ENCODE results near the gene MLH1.

Gene MLH1

DNA sequence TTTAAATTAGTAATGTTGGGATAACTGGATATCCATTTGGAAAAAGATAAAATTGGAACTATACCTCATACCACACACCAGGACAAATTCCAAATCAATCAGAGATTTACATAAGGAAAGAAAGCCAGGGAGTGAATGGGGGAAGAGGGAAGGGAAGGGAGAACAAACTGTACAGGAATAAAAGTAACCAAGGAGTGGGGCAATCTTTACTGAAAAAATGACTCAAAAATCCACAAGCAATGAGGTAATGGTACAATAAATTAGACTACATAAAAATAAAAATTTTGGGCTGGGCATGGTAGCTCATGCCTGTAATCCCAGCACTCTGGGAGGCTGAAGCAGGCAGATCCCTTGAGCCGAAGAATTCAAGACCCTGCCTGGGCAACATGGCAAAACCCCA, 82.6 kb downstream of the MLH1 start:
- Mint-ChIP-seq H3K36me3 (peaks cover 27% of the 10 kb centered on the region), H3K4me3 (no peak overlapping the region), H3K27ac (no peak overlapping the region), H3K4me1 (ENCODE audit: low read depth) (peaks cover 17% of the 10 kb centered on the region), H3K27me3 (no peaks in the 10 kb centered on the region), H3K9me3 (ENCODE audit: low read depth) (no peaks in the 10 kb centered on the region)

DNA sequence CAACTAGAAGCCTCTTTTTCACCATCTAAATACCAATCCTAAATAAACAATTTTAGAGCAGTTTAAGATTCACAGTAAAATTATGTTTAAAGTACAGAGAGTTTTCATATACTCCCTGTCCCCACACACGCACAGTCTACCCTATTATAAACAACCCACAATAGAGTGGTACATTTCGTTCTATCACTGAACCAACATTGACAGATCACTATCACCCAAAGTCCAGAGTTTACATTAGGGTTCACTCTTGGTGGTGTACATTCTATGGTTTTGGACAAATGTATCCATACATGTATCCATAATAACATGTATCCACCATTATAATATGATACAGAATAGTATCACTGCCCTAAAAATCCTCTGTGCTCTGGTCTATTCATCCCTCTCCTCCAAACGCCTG, 89.0 kb downstream of the MLH1 start:
- Mint-ChIP-seq H3K4me1 (ENCODE audit: low read depth) (no peaks in the 10 kb centered on the region), H3K9me3 (ENCODE audit: low read depth) (no peaks in the 10 kb centered on the region), H3K36me3 (peaks cover 14% of the 10 kb centered on the region), H3K27me3 (no peaks in the 10 kb centered on the region), H3K4me3 (no peak overlapping the region), H3K27ac (no peak overlapping the region)

DNA sequence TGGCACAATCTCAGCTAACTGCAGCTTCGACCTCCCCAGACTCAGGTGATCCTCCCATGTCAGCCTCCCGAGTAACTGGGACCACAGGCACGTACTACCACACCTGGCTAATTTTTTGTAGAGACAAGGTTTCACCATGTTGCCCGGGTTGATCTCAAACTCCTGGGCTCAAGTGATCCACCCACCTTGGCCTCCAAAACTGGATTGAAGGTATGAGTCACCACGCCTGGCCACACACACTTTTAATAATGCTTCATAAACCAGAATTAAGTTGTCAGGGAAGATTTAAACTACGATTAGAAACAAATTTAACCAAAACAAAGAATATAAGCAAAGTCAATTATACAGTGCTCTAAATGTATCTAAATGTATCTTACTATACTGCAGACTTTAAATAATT, 93.6 kb downstream of the MLH1 start:
- Mint-ChIP-seq H3K9me3 (ENCODE audit: low read depth) (no peaks in the 10 kb centered on the region), H3K27ac (no peak overlapping the region), H3K36me3 (peaks cover 8% of the 10 kb centered on the region), H3K27me3 (no peaks in the 10 kb centered on the region), H3K4me1 (ENCODE audit: low read depth) (no peaks in the 10 kb centered on the region), H3K4me3 (no peak overlapping the region)

DNA sequence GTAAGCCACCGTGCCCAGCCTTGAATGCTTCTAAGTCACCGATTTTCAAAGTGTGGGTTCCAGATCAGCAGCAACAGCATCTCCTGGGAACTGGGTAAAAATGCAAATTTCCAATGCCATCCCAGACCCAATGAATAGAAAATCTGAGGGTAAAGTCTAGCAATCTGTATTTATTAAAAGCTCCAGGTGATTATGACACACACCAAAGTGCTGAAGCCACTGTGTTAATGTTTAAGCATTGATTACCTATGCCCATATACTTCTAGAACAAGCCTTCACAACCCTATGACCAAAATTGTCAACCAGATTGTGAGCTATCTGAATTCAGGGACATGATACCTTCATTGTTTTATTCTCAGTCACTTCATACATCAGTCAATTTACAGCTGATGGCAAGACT, 94.6 kb downstream of the MLH1 start:
- H3K4me1 Mint-ChIP-seq (ENCODE audit: low read depth): no peaks in the 10 kb centered on the region
- no peaks in the 10 kb centered on the region for H3K27me3 Mint-ChIP-seq
- no peaks in the 10 kb centered on the region for H3K9me3 Mint-ChIP-seq (ENCODE audit: low read depth)
- H3K4me3 Mint-ChIP-seq: no peak overlapping the region
- H3K36me3 Mint-ChIP-seq: peaks cover 8% of the 10 kb centered on the region
- no peak overlapping the region for H3K27ac Mint-ChIP-seq

DNA sequence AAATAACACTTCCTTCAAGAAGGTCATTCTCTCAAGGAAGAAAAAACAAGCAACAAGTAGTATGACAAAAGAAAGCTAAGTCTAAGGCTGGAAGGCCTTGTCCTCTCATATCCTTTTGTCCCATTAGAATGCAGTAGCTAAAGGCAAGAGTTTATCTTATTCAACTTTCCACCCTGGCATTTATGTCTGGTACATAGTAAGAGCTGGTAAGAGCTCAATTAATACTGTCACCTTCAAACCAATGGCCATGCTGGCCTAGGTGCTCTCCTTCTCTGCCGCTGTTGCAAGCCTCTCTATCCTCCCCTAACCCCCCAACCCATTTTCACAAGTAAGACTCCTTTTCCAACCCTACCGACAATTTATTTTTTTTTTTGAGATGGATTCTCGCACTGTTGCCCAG, 99.2 kb downstream of the MLH1 start:
- Mint-ChIP-seq H3K27me3 (no peaks in the 10 kb centered on the region), H3K4me3 (no peak overlapping the region), H3K4me1 (ENCODE audit: low read depth) (no peaks in the 10 kb centered on the region), H3K9me3 (ENCODE audit: low read depth) (no peaks in the 10 kb centered on the region), H3K27ac (no peak overlapping the region), H3K36me3 (peaks cover 9% of the 10 kb centered on the region)

DNA sequence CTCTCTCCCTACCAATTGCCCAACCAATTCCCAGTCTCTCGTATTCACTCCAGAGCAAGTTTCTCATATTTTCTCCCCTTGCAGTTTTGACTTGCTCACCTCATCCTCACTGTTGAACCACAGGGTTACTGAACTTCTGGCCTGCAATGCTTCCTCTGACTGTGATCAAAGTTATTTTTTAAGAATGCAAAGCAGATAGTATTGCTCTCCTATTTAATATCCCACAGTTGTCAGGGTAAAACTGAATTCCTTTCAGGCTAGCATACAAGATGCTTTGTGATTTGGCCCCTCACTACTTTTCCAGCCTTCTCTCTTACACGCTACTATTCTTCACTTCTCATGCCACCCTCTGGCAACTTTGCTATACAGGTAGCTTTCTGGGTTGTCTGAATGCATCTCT, 100.2 kb downstream of the MLH1 start:
- Mint-ChIP-seq H3K36me3 (peaks cover 9% of the 10 kb centered on the region), H3K4me1 (ENCODE audit: low read depth) (no peaks in the 10 kb centered on the region), H3K27ac (no peak overlapping the region), H3K4me3 (no peak overlapping the region), H3K27me3 (no peaks in the 10 kb centered on the region), H3K9me3 (ENCODE audit: low read depth) (no peaks in the 10 kb centered on the region)

DNA sequence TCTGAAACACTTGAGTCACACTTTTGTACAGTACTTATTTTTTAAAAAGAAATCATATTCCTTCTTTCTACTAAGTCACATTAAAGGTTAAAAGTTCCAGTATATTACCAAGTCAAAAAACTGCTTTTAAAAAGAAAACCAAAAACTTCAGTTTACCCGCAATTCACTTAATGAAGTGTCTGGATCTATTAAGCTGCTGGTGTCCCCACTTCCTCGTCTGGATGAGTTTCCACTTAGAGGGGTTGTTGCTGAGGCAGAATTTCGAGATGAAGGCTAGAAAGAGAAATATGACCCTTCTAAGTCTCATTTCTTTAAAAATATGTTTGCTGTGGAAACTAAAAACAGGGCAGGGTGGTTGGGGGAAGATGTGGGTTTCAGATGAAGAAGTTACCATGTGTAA, 101.3 kb downstream of the MLH1 start:
- Mint-ChIP-seq H3K27me3 (no peaks in the 10 kb centered on the region), H3K36me3 (peaks cover 6% of the 10 kb centered on the region), H3K4me3 (no peak overlapping the region), H3K27ac (no peak overlapping the region), H3K9me3 (ENCODE audit: low read depth) (no peaks in the 10 kb centered on the region), H3K4me1 (ENCODE audit: low read depth) (no peaks in the 10 kb centered on the region)

DNA sequence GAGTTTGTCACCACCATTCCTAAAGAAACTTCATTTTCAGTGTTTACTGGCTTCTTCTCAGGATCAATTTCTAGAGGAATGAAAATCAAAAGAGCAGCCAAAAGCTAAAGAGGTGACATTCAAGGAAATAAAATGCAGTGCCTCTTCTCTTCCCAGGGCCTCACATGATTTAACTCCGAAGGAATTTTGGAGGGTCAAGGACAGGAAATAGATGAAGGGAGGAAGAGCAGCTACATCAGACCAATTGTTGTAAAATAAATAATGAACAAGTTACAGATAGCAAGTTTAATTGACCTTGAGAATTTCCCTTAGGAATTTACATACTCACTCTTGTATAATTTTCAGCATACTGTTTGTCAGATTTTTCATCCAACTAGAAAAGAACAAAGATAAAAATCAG, 103.0 kb downstream of the MLH1 start:
- no peaks in the 10 kb centered on the region for H3K4me1 Mint-ChIP-seq (ENCODE audit: low read depth)
- H3K36me3 Mint-ChIP-seq: peaks cover 6% of the 10 kb centered on the region
- H3K27ac Mint-ChIP-seq: no peak overlapping the region
- H3K4me3 Mint-ChIP-seq: no peak overlapping the region
- H3K27me3 Mint-ChIP-seq: no peaks in the 10 kb centered on the region
- H3K9me3 Mint-ChIP-seq (ENCODE audit: low read depth): no peaks in the 10 kb centered on the region

DNA sequence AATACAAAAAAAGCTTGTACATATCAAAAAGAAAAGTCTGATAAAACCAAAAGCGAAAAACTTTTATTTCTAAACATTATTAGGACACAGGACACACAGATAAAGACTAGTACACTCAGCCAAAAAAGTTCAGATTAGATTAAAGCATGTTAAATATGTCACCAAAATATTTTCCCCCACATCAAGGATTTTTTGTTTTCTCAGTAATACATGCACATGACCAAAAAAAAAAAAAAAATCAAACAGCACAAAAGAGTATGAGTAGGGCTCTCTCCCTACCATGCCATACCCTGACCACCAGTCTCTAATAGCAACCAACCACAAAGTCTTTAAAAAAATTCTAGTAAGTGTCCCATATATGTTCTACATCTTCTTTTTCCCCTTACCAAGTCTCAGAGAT, 103.7 kb downstream of the MLH1 start:
- Mint-ChIP-seq H3K4me3 (no peak overlapping the region), H3K27ac (no peak overlapping the region), H3K9me3 (ENCODE audit: low read depth) (no peaks in the 10 kb centered on the region), H3K4me1 (ENCODE audit: low read depth) (no peaks in the 10 kb centered on the region), H3K36me3 (peaks cover 7% of the 10 kb centered on the region), H3K27me3 (no peaks in the 10 kb centered on the region)

DNA sequence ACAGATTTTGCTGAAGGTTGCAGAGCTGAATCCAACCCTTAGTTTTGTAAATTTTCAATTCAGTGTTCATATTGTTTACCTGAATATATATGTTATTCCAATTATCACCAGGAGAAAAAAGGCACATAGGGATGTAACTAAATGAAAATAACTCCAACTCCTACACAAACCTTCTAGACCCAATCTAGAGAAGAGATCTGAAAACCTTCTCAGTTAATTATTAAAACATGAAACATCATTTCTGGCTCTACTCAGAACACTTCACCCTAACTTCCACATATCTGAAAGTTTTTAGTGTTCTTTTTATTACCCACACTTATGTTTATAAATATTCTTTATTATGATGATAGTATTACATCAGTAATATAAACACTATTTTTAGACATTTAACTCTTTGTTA, 104.5 kb downstream of the MLH1 start:
- peaks cover 10% of the 10 kb centered on the region for H3K36me3 Mint-ChIP-seq
- no peak overlapping the region for H3K27ac Mint-ChIP-seq
- H3K4me1 Mint-ChIP-seq (ENCODE audit: low read depth): no peaks in the 10 kb centered on the region
- no peak overlapping the region for H3K4me3 Mint-ChIP-seq
- H3K27me3 Mint-ChIP-seq: no peaks in the 10 kb centered on the region
- H3K9me3 Mint-ChIP-seq (ENCODE audit: low read depth): no peaks in the 10 kb centered on the region

DNA sequence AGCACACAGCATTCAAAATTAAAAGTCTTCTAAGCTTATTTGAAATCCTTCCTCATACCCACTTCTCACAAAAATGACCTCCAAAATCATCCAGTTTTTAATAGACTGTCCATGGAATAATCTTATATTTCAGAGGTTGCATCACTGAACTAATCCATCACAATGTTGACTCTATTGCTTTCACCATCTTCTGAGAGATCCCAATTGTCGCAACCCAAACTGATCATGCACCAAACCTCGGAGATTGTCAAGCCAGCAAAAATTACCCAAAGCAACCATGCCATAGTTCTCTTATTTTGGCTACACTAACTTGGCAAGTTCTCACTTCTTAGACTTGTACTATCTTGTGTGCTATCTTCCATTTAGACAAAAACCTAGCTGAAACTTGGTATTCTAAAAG, 105.6 kb downstream of the MLH1 start:
- Mint-ChIP-seq H3K36me3 (peaks cover 8% of the 10 kb centered on the region), H3K27me3 (no peaks in the 10 kb centered on the region), H3K4me1 (ENCODE audit: low read depth) (no peaks in the 10 kb centered on the region), H3K27ac (no peak overlapping the region), H3K4me3 (no peak overlapping the region), H3K9me3 (ENCODE audit: low read depth) (no peaks in the 10 kb centered on the region)

DNA sequence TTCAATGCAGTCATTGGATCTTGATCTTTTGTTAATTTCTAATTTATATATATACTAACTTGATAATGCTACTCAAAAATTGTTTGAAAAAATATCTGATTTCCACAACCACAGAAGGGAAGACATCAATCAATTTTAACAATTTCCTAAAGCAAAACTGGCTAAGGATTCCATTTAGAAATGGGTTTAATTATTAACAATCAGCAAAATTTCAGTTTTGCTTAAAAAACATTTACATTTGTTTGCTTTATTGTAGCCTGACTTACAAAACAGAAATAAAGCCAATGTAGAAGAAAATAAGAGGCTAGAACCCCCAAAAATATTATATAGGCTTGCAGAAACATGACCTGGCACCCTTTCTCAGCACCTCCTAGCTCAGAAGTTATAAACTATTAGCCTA, 106.2 kb downstream of the MLH1 start:
- no peak overlapping the region for H3K4me3 Mint-ChIP-seq
- H3K9me3 Mint-ChIP-seq (ENCODE audit: low read depth): no peaks in the 10 kb centered on the region
- no peaks in the 10 kb centered on the region for H3K27me3 Mint-ChIP-seq
- H3K27ac Mint-ChIP-seq: no peak overlapping the region
- H3K4me1 Mint-ChIP-seq (ENCODE audit: low read depth): no peaks in the 10 kb centered on the region
- peaks cover 8% of the 10 kb centered on the region for H3K36me3 Mint-ChIP-seq

DNA sequence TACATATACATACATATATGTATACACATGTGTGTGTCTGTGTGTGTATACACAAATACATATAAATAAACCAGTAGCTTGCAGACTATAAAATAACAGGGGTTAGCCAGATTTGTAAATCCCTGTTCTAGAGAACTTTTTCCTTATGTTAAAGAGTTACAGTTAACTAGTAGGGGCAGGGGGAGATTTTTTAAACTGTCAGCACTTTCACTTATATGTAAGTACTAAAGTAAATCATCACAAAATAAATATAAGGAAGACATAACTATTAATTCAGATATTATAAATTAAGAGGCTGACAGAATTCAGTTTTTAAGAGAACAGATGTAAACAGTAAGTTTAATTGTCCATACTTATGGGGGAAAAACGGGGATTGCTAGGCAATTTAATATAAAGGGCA, 107.1 kb downstream of the MLH1 start:
- Mint-ChIP-seq H3K4me1 (ENCODE audit: low read depth) (no peaks in the 10 kb centered on the region), H3K27ac (no peak overlapping the region), H3K4me3 (no peak overlapping the region), H3K36me3 (peaks cover 5% of the 10 kb centered on the region), H3K27me3 (no peaks in the 10 kb centered on the region), H3K9me3 (ENCODE audit: low read depth) (no peaks in the 10 kb centered on the region)
